HG03457 (cell line): ENCODE results near the gene TMEM18.

Experiments
- ATAC-seq: cut with Tn5 transposase; IDR thresholded peaks from one replicate; pipeline ENCODE4 v1.9.1; 2021; ENCODE audit warnings: moderate number of reproducible peaks; ENCODE audit not compliant: unreplicated experiment

TMEM18 gene

GRCh38 chr2:673615-674320 lies 3.4 kb downstream of the TMEM18 start:
- ATAC-seq, result no peak

GRCh38 chr2:673016-673415 lies 4.2 kb downstream of the TMEM18 start:
- ATAC-seq, result no peak

GRCh38 chr2:672606-672905 lies 4.7 kb downstream of the TMEM18 start:
- no peak for ATAC-seq

- no peak for ATAC-seq
Observed at GRCh38 chr2:671787-672605, 5.2 kb downstream of the TMEM18 start.

GRCh38 chr2:671072-671471 lies 6.1 kb downstream of the TMEM18 start:
- no peak for ATAC-seq

GRCh38 chr2:670637-671036 lies 6.6 kb downstream of the TMEM18 start:
- no peak for ATAC-seq

- no peak for ATAC-seq
Observed at GRCh38 chr2:669323-669722, 7.9 kb downstream of the TMEM18 start.

GRCh38 chr2:668000-668398 lies 9.2 kb downstream of the TMEM18 start:
- ATAC-seq, result no peak

- ATAC-seq, result no peak
Observed at GRCh38 chr2:667332-667999, 9.7 kb downstream of the TMEM18 start.

GRCh38 chr2:666441-666840 lies 10.8 kb downstream of the TMEM18 start:
- no peak for ATAC-seq

- no peak for ATAC-seq
Observed at GRCh38 chr2:665340-666073, 11.7 kb downstream of the TMEM18 start.

GRCh38 chr2:664063-664462 lies 13.1 kb downstream of the TMEM18 start:
- no peak for ATAC-seq

- ATAC-seq, result no peak
Observed at GRCh38 chr2:663221-663620, 14.0 kb downstream of the TMEM18 start.

GRCh38 chr2:661360-661635 lies 15.9 kb downstream of the TMEM18 start:
- no peak for ATAC-seq

- ATAC-seq, result no peak
Observed at GRCh38 chr2:660586-661359, 16.4 kb downstream of the TMEM18 start.

GRCh38 chr2:660029-660428 lies 17.2 kb downstream of the TMEM18 start:
- ATAC-seq, result no peak

- no peak for ATAC-seq
Observed at GRCh38 chr2:658426-658825, 18.8 kb downstream of the TMEM18 start.

- no peak for ATAC-seq
Observed at GRCh38 chr2:657766-658165, 19.4 kb downstream of the TMEM18 start.

- no peak for ATAC-seq
Observed at GRCh38 chr2:656676-657075, 20.5 kb downstream of the TMEM18 start.

- no peak for ATAC-seq
Observed at GRCh38 chr2:655626-656025, 21.6 kb downstream of the TMEM18 start.

GRCh38 chr2:654896-655295 lies 22.3 kb downstream of the TMEM18 start:
- ATAC-seq, result no peak
